ENCODE measurements around the gene ARHGEF11. TPM values are rescaled to one million over a fixed set of nuclear protein-coding genes. Genes with fewer than 3 reads are reported as not detected.
A peak's percentile ranks its signal among the peaks of the same experiment; 100 is the strongest.

ARHGEF11 gene
- total and polyA plus RNA-seq, 9 of the 15 experiments (the other 6 are each of a cell fraction or from before 2014, with no cell fraction given) = 0.14 to 15.5 (median 9.0) TPM

DNA sequence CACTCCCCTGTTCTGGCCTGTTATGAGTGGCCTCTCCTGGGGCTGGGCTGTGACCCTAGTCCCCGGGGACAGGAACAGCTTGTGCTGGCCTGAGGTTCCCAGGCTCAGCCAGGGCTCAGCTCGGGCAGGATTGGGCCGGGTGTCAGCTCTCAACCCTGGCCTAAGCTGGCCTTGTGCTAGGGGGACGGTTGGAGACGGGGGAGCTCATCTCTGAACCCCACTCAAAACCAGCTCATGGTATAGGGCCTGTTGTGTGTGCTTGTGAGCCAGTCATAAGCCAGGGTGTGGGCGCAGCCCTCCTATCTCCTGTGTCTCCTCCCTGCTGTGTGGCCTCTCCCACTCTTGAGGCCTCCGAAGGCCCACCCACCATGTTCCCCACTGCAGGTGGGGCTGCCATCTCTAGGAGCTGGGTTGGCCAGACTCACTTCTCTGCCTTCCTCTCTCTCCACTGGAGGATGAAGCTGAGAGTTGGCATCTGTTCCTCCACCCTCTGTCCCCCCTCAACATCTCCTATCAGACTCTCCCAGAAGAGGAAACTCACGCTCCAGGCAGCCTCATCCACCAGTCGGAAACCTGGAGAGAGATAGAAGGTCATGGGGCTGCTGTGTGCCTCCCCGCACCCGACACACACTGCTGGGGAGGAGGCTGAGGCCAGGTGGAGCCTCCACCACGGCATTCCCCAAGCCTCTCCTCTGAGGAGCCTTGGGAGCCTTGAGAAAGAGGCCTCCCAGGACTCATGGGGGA is 150.7 kb downstream of the ARHGEF11 start (continued):
- TF ChIP-seq KDM4B (IDR thresholded peaks at IDR 0.05; ENCODE audit: borderline replicate concordance in 2 of 2, low read depth in 1 of 2) (no peak), RBBP5 (IDR thresholded peaks at IDR 0.05; ENCODE audit: borderline replicate concordance, insufficient read depth, low read length, poor library complexity, severe bottlenecking) (no peak), ARHGAP35 (IDR thresholded peaks at IDR 0.05; ENCODE audit: partially characterized antibody) (no peak), SMAD4 (CRISPR knock-in tag; conservative IDR thresholded peaks at IDR 0.05) (no peak; the same call in 1 of the 2 replicates), U2AF2 (optimal IDR thresholded peaks at IDR 0.05; ENCODE audit: low read depth, low read length) (no peak), PTRF (tag; IDR thresholded peaks at IDR 0.05) (no peak), CREB1 (IDR thresholded peaks at IDR 0.05) (no peak), CREB1 (CRISPR knock-in tag; IDR thresholded peaks at IDR 0.05) (no peak), BRD9 (IDR thresholded peaks at IDR 0.05; ENCODE audit: low read depth, partially characterized antibody) (no peak), SIRT6 (IDR thresholded peaks at IDR 0.05; ENCODE audit: low read depth, low read length) (no peak), FOXK2 (conservative IDR thresholded peaks at IDR 0.05 in 1 of 2, IDR thresholded peaks at IDR 0.05 in 1 of 2; ENCODE audit: low read depth in 2 of 2) (no peak)
- TF ChIP-seq, protein P1, sequence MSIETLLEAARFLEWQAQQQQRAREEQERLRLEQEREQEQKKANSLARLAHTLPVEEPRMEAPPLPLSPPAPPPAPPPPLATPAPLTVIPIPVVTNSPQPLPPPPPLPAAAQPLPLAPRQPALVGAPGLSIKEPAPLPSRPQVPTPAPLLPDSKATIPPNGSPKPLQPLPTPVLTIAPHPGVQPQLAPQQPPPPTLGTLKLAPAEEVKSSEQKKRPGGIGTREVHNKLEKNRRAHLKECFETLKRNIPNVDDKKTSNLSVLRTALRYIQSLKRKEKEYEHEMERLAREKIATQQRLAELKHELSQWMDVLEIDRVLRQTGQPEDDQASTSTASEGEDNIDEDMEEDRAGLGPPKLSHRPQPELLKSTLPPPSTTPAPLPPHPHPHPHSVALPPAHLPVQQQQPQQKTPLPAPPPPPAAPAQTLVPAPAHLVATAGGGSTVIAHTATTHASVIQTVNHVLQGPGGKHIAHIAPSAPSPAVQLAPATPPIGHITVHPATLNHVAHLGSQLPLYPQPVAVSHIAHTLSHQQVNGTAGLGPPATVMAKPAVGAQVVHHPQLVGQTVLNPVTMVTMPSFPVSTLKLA (conservative IDR thresholded peaks at IDR 0.05) = 0 out of 4 replicates have a peak, but pooled peaks of 1 of the 2 experiments have one; percentile 44
- TF ChIP-seq, protein P2, sequence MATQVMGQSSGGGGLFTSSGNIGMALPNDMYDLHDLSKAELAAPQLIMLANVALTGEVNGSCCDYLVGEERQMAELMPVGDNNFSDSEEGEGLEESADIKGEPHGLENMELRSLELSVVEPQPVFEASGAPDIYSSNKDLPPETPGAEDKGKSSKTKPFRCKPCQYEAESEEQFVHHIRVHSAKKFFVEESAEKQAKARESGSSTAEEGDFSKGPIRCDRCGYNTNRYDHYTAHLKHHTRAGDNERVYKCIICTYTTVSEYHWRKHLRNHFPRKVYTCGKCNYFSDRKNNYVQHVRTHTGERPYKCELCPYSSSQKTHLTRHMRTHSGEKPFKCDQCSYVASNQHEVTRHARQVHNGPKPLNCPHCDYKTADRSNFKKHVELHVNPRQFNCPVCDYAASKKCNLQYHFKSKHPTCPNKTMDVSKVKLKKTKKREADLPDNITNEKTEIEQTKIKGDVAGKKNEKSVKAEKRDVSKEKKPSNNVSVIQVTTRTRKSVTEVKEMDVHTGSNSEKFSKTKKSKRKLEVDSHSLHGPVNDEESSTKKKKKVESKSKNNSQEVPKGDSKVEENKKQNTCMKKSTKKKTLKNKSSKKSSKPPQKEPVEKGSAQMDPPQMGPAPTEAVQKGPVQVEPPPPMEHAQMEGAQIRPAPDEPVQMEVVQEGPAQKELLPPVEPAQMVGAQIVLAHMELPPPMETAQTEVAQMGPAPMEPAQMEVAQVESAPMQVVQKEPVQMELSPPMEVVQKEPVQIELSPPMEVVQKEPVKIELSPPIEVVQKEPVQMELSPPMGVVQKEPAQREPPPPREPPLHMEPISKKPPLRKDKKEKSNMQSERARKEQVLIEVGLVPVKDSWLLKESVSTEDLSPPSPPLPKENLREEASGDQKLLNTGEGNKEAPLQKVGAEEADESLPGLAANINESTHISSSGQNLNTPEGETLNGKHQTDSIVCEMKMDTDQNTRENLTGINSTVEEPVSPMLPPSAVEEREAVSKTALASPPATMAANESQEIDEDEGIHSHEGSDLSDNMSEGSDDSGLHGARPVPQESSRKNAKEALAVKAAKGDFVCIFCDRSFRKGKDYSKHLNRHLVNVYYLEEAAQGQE (IDR thresholded peaks at IDR 0.05; ENCODE audit: borderline replicate concordance) = no peak
- TF ChIP-seq, protein P2 (CRISPR knock-in tag; IDR thresholded peaks at IDR 0.05; ENCODE audit: low read depth) = no peak
- TF ChIP-seq, protein P3, sequence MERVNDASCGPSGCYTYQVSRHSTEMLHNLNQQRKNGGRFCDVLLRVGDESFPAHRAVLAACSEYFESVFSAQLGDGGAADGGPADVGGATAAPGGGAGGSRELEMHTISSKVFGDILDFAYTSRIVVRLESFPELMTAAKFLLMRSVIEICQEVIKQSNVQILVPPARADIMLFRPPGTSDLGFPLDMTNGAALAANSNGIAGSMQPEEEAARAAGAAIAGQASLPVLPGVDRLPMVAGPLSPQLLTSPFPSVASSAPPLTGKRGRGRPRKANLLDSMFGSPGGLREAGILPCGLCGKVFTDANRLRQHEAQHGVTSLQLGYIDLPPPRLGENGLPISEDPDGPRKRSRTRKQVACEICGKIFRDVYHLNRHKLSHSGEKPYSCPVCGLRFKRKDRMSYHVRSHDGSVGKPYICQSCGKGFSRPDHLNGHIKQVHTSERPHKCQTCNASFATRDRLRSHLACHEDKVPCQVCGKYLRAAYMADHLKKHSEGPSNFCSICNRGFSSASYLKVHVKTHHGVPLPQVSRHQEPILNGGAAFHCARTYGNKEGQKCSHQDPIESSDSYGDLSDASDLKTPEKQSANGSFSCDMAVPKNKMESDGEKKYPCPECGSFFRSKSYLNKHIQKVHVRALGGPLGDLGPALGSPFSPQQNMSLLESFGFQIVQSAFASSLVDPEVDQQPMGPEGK (CRISPR knock-in tag; IDR thresholded peaks at IDR 0.05; ENCODE audit: borderline replicate concordance) = no peak

Measured in K562 (cell line).